ENCODE data around the gene MAGOH.

MAGOH gene

DNA sequence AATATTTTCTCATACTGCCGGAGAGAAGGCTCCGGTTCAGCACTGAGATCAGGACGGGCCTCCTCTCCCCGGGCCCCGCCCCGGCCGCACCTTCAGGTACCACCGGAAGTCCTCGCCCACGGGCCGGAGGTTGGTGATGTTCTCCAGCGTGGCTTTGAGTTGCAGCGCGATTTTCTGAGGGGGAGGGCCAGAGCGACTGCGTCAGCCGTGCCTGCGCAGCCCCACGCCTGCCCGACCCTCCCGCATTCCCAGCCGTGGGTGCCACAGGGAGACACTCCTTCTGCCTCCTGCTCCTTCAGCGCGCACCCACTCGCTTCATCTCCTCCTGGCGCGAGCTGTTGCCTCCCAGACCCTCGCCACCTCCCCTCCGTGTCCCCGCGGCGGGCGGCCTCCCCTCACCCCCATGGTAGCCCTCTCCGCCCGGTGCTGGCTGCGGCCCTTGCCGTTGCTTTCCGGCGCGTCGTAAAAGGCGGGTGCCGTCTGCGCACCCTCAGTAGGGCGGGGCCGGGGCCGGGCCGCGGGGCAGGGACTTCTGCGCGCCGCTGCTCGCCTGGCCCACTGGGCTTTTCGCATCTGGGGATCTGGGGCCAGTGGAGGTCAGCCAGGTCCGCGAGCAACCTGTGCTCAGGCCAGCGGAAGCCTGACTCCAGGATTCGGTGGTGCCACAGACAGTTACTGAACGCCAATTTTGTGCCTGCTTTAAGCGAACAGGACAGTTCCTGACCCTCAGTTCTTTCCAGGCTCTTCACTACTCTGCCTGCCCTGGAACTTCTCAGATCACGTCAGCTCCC, 18.0 kb downstream of the MAGOH start, which contains the start of gene CZIB:
CZIB (minus strand) TSS at position 464 of the 791 bp plus-strand sequence; CDS start at position 405, 59 bp downstream.
- TF ChIP-seq GATA3 (IDR thresholded peaks at IDR 0.05; ENCODE audit: low read depth, low read length) (no peak), GATA2 (IDR thresholded peaks at IDR 0.05; ENCODE audit: low read depth, low read length) (no peak)

- TF ChIP-seq GATA3 (IDR thresholded peaks at IDR 0.05; ENCODE audit: low read depth, low read length) (no peak), GATA2 (IDR thresholded peaks at IDR 0.05; ENCODE audit: low read depth, low read length) (no peak)
These were observed 18.6 kb downstream of the MAGOH start for GRCh38 chr1:53219711-53220110.

DNA sequence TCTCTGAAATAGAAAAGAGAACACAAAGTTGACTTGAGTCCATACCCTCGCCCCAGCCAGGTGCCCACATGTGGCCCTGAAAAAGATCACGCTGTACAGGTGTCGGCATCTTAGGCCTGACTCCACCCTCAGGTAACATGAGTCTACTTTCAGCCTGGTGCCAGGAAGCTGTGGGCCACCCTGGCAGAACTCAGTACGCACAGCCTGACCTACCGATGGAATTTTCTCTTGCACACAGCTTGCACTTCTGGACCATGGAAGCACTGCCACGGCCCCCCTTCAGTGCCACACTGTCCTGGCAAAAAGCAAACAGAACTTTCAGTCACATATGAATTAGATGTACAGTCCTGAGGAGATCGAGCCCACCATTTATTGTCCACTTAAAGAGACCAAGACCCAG, 20.1 kb downstream of the MAGOH start:
- TF ChIP-seq GATA3 (IDR thresholded peaks at IDR 0.05; ENCODE audit: low read depth, low read length): no peak
- no peak for TF ChIP-seq GATA2 (IDR thresholded peaks at IDR 0.05; ENCODE audit: low read depth, low read length)

DNA sequence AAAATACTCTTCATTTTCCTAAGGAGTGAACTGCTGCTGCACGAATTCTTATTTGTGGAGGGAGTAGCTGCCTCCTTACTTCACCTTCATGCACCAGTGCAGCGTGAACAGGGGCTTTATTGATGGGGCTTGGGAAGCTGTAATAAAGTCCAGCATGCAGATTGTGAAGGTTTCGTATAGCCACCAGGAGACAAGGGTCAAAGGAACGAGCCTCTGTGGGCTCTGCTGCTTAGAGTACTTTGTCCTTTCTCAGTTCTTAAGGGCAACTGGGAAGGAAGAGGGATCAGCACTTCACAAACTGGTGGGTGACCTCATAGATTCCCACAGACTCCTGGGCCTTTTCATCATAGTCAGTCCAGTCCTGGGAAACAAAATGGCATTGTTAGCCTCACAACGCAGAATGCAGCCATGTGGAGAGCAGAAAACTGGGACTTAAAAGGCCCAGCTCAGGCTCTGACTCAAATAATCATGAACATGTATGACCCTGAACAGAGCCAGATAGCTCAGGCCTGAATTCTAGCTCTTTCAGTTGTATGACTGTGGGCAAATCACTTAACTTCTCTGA, 23.9 kb downstream of the MAGOH start:
- TF ChIP-seq GATA2 (IDR thresholded peaks at IDR 0.05; ENCODE audit: low read depth, low read length): no peak
- no peak for TF ChIP-seq GATA3 (IDR thresholded peaks at IDR 0.05; ENCODE audit: low read depth, low read length)

- TF ChIP-seq GATA2 (IDR thresholded peaks at IDR 0.05; ENCODE audit: low read depth, low read length) (no peak), GATA3 (IDR thresholded peaks at IDR 0.05; ENCODE audit: low read depth, low read length) (no peak)
These were observed 27.4 kb downstream of the MAGOH start for GRCh38 chr1:53210954-53211353.

- no peak for TF ChIP-seq GATA3 (IDR thresholded peaks at IDR 0.05; ENCODE audit: low read depth, low read length)
- no peak for TF ChIP-seq GATA2 (IDR thresholded peaks at IDR 0.05; ENCODE audit: low read depth, low read length)
These were observed 28.0 kb downstream of the MAGOH start for GRCh38 chr1:53210352-53210751.

- no peak for TF ChIP-seq GATA3 (IDR thresholded peaks at IDR 0.05; ENCODE audit: low read depth, low read length)
- no peak for TF ChIP-seq GATA2 (IDR thresholded peaks at IDR 0.05; ENCODE audit: low read depth, low read length)
These were observed 30.6 kb downstream of the MAGOH start for GRCh38 chr1:53207726-53208125.

- no peak for TF ChIP-seq GATA2 (IDR thresholded peaks at IDR 0.05; ENCODE audit: low read depth, low read length)
- TF ChIP-seq GATA3 (IDR thresholded peaks at IDR 0.05; ENCODE audit: low read depth, low read length): no peak
These were observed 31.5 kb downstream of the MAGOH start for GRCh38 chr1:53206735-53207379.

GRCh38 chr1:53203466-53203865, 34.9 kb downstream of the MAGOH start:
- TF ChIP-seq GATA3 (IDR thresholded peaks at IDR 0.05; ENCODE audit: low read depth, low read length): no peak
- TF ChIP-seq GATA2 (IDR thresholded peaks at IDR 0.05; ENCODE audit: low read depth, low read length): no peak

DNA sequence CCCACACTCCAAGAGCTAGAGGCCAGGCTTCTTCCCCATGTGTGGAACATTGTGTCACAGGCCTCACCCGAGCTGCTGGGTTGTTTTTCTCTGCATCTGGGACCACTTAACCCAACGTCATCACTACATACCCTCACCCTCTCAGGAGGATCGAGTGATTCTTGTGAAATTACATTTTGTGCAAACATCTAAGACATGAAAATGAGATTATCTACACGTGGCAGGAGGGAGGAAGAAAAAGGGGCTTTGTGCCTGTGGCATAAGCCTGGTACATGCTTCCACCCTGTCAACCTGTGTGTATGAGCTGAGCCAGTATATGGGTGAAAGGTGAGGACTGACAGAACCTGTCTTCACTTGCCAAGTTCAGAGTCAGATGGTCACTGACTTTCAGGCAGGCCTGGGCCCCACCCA, 40.1 kb downstream of the MAGOH start:
- TF ChIP-seq GATA3 (IDR thresholded peaks at IDR 0.05; ENCODE audit: low read depth, low read length): no peak
- TF ChIP-seq GATA2 (IDR thresholded peaks at IDR 0.05; ENCODE audit: low read depth, low read length): no peak

- TF ChIP-seq GATA3 (IDR thresholded peaks at IDR 0.05; ENCODE audit: low read depth, low read length) (no peak), GATA2 (IDR thresholded peaks at IDR 0.05; ENCODE audit: low read depth, low read length) (no peak)
These were observed 40.8 kb downstream of the MAGOH start for GRCh38 chr1:53197291-53198200.

GRCh38 chr1:53196485-53197290, 41.6 kb downstream of the MAGOH start, which contains the start of gene CPT2:
Gene CPT2 (plus strand): TSS chr1:53196824. CDS start chr1:53196944, 120 bp downstream.
- no peak for TF ChIP-seq GATA3 (IDR thresholded peaks at IDR 0.05; ENCODE audit: low read depth, low read length)
- TF ChIP-seq GATA2 (IDR thresholded peaks at IDR 0.05; ENCODE audit: low read depth, low read length): peak; percentile 32

DNA sequence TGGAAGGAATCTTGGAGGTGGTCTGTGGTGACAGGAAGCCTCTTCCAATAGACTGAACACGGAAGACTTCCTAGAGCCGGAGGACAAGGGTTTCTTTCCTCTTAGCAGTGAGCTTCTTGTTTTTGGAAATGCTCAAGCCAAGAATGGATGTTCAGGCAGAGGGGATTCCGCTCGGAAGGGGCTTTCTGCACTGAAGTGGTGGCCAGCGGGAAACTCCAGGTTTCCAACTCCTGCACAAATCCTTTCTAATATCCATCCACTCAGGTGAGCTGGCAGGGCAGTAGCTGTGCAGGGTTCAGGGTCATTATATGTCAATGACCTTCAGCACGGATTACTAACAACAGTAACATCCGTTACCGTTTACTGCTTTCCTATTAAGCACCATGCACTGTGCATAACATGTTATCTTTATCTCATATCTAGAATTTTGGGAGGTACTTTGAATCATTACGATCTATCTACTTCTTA, 42.3 kb downstream of the MAGOH start:
- TF ChIP-seq GATA2 (IDR thresholded peaks at IDR 0.05; ENCODE audit: low read depth, low read length): no peak
- 0 out of 2 replicates have a peak, but pooled peaks have one; percentile 13 for TF ChIP-seq GATA3 (IDR thresholded peaks at IDR 0.05; ENCODE audit: low read depth, low read length)
